IMR-90 (cell line): ENCODE measurements around the gene GNB5.

Experiments used
- BHLHE40 ChIP-seq: fragments of 150-350 bp; IDR thresholded peaks from 2 replicates; pipeline ENCODE4 v1.6.1; 2016; ENCODE audit warnings: mild to moderate bottlenecking, low read depth, low read length
- CEBPB ChIP-seq: IDR thresholded peaks from 2 replicates; pipeline ENCODE4 v1.6.1; 2012; ENCODE audit warnings: low read depth, low read length, improper control_type of control experiment
- CHD1 ChIP-seq: IDR thresholded peaks from 2 replicates; pipeline ENCODE4 v1.6.1; 2012; ENCODE audit warnings: low read depth, low read length, improper control_type of control experiment
- CTCF ChIP-seq: conservative IDR thresholded peaks from 2 replicates; pipeline ENCODE4 v1.5.1; 2012; ENCODE audit warnings: mild to moderate bottlenecking, low read depth, low read length, improper control_type of control experiment
- MAZ ChIP-seq: IDR thresholded peaks from 2 replicates; pipeline ENCODE4 v1.6.1; 2012; ENCODE audit warnings: low read depth, mild to moderate bottlenecking, low read length, improper control_type of control experiment, moderate library complexity, borderline replicate concordance
- MXI1 ChIP-seq: IDR thresholded peaks from 2 replicates; pipeline ENCODE4 v1.6.1; 2012; ENCODE audit warnings: low read depth, mild to moderate bottlenecking, low read length, moderate library complexity, borderline replicate concordance
- NFE2L2 ChIP-seq: fragments of 150-350 bp; IDR thresholded peaks from 2 replicates; pipeline ENCODE4 v1.6.1; 2016; ENCODE audit warnings: low read depth, mild to moderate bottlenecking, low read length
- POLR2A ChIP-seq: IDR thresholded peaks from 2 replicates; pipeline ENCODE4 v1.6.1; 2012; ENCODE audit warnings: mild to moderate bottlenecking, low read depth, low read length
- RAD21 ChIP-seq: IDR thresholded peaks from 2 replicates; pipeline ENCODE4 v1.6.1; 2012; ENCODE audit warnings: low read length, improper control_type of control experiment
- RFX5 ChIP-seq: IDR thresholded peaks from 2 replicates; pipeline ENCODE4 v1.8.0; 2012; ENCODE audit warnings: low read depth, mild to moderate bottlenecking, low read length, moderate library complexity
- USF2 ChIP-seq: fragments of 150-350 bp; IDR thresholded peaks from 2 replicates; pipeline ENCODE4 v1.6.1; 2017; ENCODE audit warnings: mild to moderate bottlenecking, antibody characterized with exemption, low read length, low read depth

DNA sequence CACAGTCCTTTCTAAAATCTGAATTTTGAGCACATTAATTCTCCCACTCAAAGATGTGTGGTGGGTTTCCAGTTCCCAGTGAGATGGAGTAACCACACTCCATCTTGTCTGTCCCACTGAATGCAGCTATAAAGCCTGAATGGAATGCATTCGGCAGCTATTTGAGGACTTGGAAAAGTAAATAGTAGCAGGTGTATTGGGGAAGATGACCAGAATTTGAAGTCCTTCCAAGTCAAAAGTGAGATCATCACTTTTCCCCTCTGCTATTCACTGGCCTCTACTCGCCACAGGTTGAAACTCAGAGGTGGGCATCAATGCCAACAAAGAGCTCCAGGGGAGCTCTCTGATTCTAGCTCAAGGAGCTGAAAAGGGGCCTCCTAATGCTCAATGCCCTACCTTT lies 8.1 kb upstream of the GNB5 start:
- no peak for TF ChIP-seq NFE2L2
- no peak for TF ChIP-seq CTCF
- no peak for TF ChIP-seq POLR2A
- TF ChIP-seq RFX5, result no peak
- TF ChIP-seq RAD21, result no peak
- TF ChIP-seq USF2, result no peak
- TF ChIP-seq MXI1, result no peak
- no peak for TF ChIP-seq CHD1
- TF ChIP-seq MAZ, result no peak
- no peak for TF ChIP-seq CEBPB
- TF ChIP-seq BHLHE40, result no peak
